IMR-90 (cell line): ENCODE measurements around the gene CCDC137. TPM values are rescaled to one million over a fixed set of nuclear protein-coding genes. Genes with fewer than 3 reads are reported as not detected.

ENCODE experiments used
- ATAC-seq: fragments of 200-7000 bp; cut with Tn5 transposase; 2 replicates; pipeline ENCODE4 v1.9.1; 2020; ENCODE audit warnings: low read depth, mild to moderate bottlenecking, moderate library complexity
- BruUV-seq: library from RNA; stranded (reverse); fragments of 400-500 nt; replicated peaks from 2 replicates; lab custom pipeline; 2021; lab: Mats Ljungman, UMichigan
- CTCF ChIA-PET: fragments of 300-600 bp; formaldehyde crosslinking; extraction: SDS; loops from one replicate; lab custom pipeline; 2021; ENCODE audit warnings: antibody characterized with exemption; lab: Yijun Ruan, JAX
- POLR2A ChIA-PET: fragments of 300-600 bp; sonication (Branson Sonifier 250); formaldehyde crosslinking; loops from one replicate; lab custom pipeline; 2022; ENCODE audit warnings: antibody characterized with exemption; ENCODE audit not compliant: unreplicated experiment; lab: Charles Lee
- DNase-seq: peaks from one replicate; pipeline ENCODE4 v3.0.0; 2013
- H2AFZ ChIP-seq: replicated peaks from 2 replicates; pipeline ENCODE3; 2013; ENCODE audit warnings: low read length, mild to moderate bottlenecking; ENCODE audit not compliant: poor library complexity
- H2AK5ac ChIP-seq: 2 replicates; pipeline ENCODE4 v1.6.1; 2013; ENCODE audit warnings: low read depth, low read length, inconsistent platforms
- H2AK9ac ChIP-seq: replicated peaks from 2 replicates; pipeline ENCODE3; 2013; ENCODE audit warnings: mild to moderate bottlenecking, low read depth, low read length, moderate library complexity; ENCODE audit not compliant: poor library complexity
- H2BK120ac ChIP-seq: 2 replicates; pipeline ENCODE4 v1.6.1; 2013; ENCODE audit warnings: low read depth, low read length, inconsistent platforms
- H2BK15ac ChIP-seq: 3 replicates; pipeline ENCODE4 v1.6.1; 2013; ENCODE audit warnings: low read depth, low read length, inconsistent platforms
- H2BK20ac ChIP-seq: 2 replicates; pipeline ENCODE4 v1.6.1; 2013; ENCODE audit warnings: low read depth, mild to moderate bottlenecking, inconsistent platforms, low read length, moderate library complexity
- H2BK5ac ChIP-seq: 2 replicates; pipeline ENCODE4 v1.6.1; 2013; ENCODE audit warnings: mild to moderate bottlenecking, low read depth, low read length, inconsistent platforms; ENCODE audit not compliant: poor library complexity, severe bottlenecking
- H3K14ac ChIP-seq: replicated peaks from 2 replicates; pipeline ENCODE4 v1.6.1; 2013; ENCODE audit warnings: low read depth, low read length, inconsistent platforms
- H3K18ac ChIP-seq: 2 replicates; pipeline ENCODE4 v1.6.1; 2013; ENCODE audit warnings: low read depth, low read length, control low read depth
- H3K23ac ChIP-seq: 2 replicates; pipeline ENCODE4 v1.6.1; 2013; ENCODE audit warnings: low read depth, low read length, inconsistent platforms
- H3K27ac ChIP-seq: 2 replicates; pipeline ENCODE4 v1.5.1; 2013; ENCODE audit warnings: mild to moderate bottlenecking, control low read depth, low read length; ENCODE audit not compliant: insufficient read depth
- H3K27me3 ChIP-seq: 2 replicates; pipeline ENCODE4 v1.6.1; 2013; ENCODE audit warnings: low read length; ENCODE audit not compliant: control insufficient read depth, insufficient read depth
- H3K36me3 ChIP-seq: 2 replicates; pipeline ENCODE4 v1.6.1; 2013; ENCODE audit warnings: low read length, mixed read lengths; ENCODE audit not compliant: control insufficient read depth, insufficient read depth
- H3K4ac ChIP-seq: 2 replicates; pipeline ENCODE4 v1.6.1; 2013; ENCODE audit warnings: low read depth, low read length, inconsistent platforms
- H3K4me1 ChIP-seq: 2 replicates; pipeline ENCODE4 v1.6.1; 2013; ENCODE audit warnings: low read length, mixed read lengths; ENCODE audit not compliant: control insufficient read depth, insufficient read depth
- H3K4me2 ChIP-seq: 2 replicates; pipeline ENCODE4 v1.6.1; 2013; ENCODE audit warnings: low read depth, mild to moderate bottlenecking, control low read depth, low read length, moderate library complexity
- H3K4me3 ChIP-seq: 2 replicates; pipeline ENCODE4 v1.5.1; 2013; ENCODE audit warnings: low read depth, mild to moderate bottlenecking, control low read depth, low read length, moderate library complexity; ENCODE audit not compliant: insufficient read depth
- H3K56ac ChIP-seq: 2 replicates; pipeline ENCODE4 v1.6.1; 2013; ENCODE audit warnings: low read length, inconsistent platforms; ENCODE audit not compliant: insufficient read depth; ENCODE audit errors: extremely low read depth
- H3K79me1 ChIP-seq, 2 experiments: 2 replicates each; pipeline ENCODE4 v1.6.1; 2013; ENCODE audit warnings: low read length in 2 of 2, inconsistent platforms in 1 of 2, low read depth in 1 of 2
- H3K9ac ChIP-seq: 2 replicates; pipeline ENCODE4 v1.6.1; 2013; ENCODE audit warnings: low read depth, low read length, control low read depth
- H3K9me1 ChIP-seq: 2 replicates; pipeline ENCODE4 v1.6.1; 2013; ENCODE audit warnings: low read length, inconsistent platforms; ENCODE audit not compliant: insufficient read depth
- H3K9me3 ChIP-seq: 2 replicates; pipeline ENCODE4 v1.6.1; 2013; ENCODE audit warnings: low read length; ENCODE audit not compliant: control insufficient read depth, insufficient read depth
- H4K20me1 ChIP-seq: 2 replicates; pipeline ENCODE4 v1.6.1; 2013; ENCODE audit warnings: low read length, inconsistent platforms; ENCODE audit not compliant: insufficient read depth
- H4K5ac ChIP-seq: 2 replicates; pipeline ENCODE4 v1.6.1; 2013; ENCODE audit warnings: mild to moderate bottlenecking, low read depth, low read length, control low read depth
- H4K8ac ChIP-seq, 2 experiments: 2 replicates each; pipeline ENCODE4 v1.6.1; 2013; ENCODE audit warnings: low read depth in 2 of 2, low read length in 2 of 2, control low read depth in 1 of 2, inconsistent platforms in 1 of 2
- H4K91ac ChIP-seq: 2 replicates; pipeline ENCODE4 v1.6.1; 2013; ENCODE audit warnings: low read depth, low read length, inconsistent platforms; ENCODE audit not compliant: insufficient read depth
- BHLHE40 ChIP-seq: fragments of 150-350 bp; IDR thresholded peaks from 2 replicates; pipeline ENCODE4 v1.6.1; 2016; ENCODE audit warnings: mild to moderate bottlenecking, low read depth, low read length
- CHD1 ChIP-seq: IDR thresholded peaks from 2 replicates; pipeline ENCODE4 v1.6.1; 2012; ENCODE audit warnings: low read depth, low read length, improper control_type of control experiment
- FOS ChIP-seq: fragments of 150-350 bp; IDR thresholded peaks from 2 replicates; pipeline ENCODE4 v1.6.1; 2016; ENCODE audit warnings: low read depth, low read length
- MAFK ChIP-seq: IDR thresholded peaks from 2 replicates; pipeline ENCODE4 v1.6.1; 2012; ENCODE audit warnings: low read depth, low read length, improper control_type of control experiment
- MAZ ChIP-seq: IDR thresholded peaks from 2 replicates; pipeline ENCODE4 v1.6.1; 2012; ENCODE audit warnings: low read depth, mild to moderate bottlenecking, low read length, improper control_type of control experiment, moderate library complexity, borderline replicate concordance
- MXI1 ChIP-seq: IDR thresholded peaks from 2 replicates; pipeline ENCODE4 v1.6.1; 2012; ENCODE audit warnings: low read depth, mild to moderate bottlenecking, low read length, moderate library complexity, borderline replicate concordance
- NFE2L2 ChIP-seq: fragments of 150-350 bp; IDR thresholded peaks from 2 replicates; pipeline ENCODE4 v1.6.1; 2016; ENCODE audit warnings: low read depth, mild to moderate bottlenecking, low read length
- POLR2A ChIP-seq: IDR thresholded peaks from 2 replicates; pipeline ENCODE4 v1.6.1; 2012; ENCODE audit warnings: mild to moderate bottlenecking, low read depth, low read length
- RAD21 ChIP-seq: IDR thresholded peaks from 2 replicates; pipeline ENCODE4 v1.6.1; 2012; ENCODE audit warnings: low read length, improper control_type of control experiment
- RCOR1 ChIP-seq: IDR thresholded peaks from 2 replicates; pipeline ENCODE4 v1.6.1; 2012; ENCODE audit warnings: mild to moderate bottlenecking, low read length, improper control_type of control experiment; ENCODE audit not compliant: insufficient replicate concordance
- RFX5 ChIP-seq: IDR thresholded peaks from 2 replicates; pipeline ENCODE4 v1.8.0; 2012; ENCODE audit warnings: low read depth, mild to moderate bottlenecking, low read length, moderate library complexity
- SMC3 ChIP-seq: fragments of 150-350 bp; IDR thresholded peaks from 2 replicates; pipeline ENCODE4 v1.6.1; 2016; ENCODE audit warnings: low read depth, mild to moderate bottlenecking, antibody characterized with exemption, low read length, moderate library complexity
- WGBS, 2 experiments: methylation state at CpG; one replicate each; pipeline versions ENCODE4 v1.1.5 to v1.1.7; 2013; ENCODE audit warnings: missing lambda C conversion rate in 2 of 2; ENCODE audit not compliant: insufficient read length in 1 of 2; ENCODE audit errors: extremely low coverage in 2 of 2; 5-methylcytosine and 5-hydroxymethylcytosine counted together
- dilution Hi-C: fragments of 300-500 bp; cut with HindIII; formaldehyde crosslinking; loops from one replicate; pipeline ENCODE4 v1.14.3; 2018; ENCODE audit warnings: low sequenced_read_pairs; ENCODE audit not compliant: unreplicated experiment
- in situ Hi-C: fragments of 300-500 bp; cut with MboI; formaldehyde crosslinking; loops from 3 replicates; pipeline ENCODE4 v1.14.3; 2019; ENCODE audit warnings: low sequenced_read_pairs, inconsistent platforms, mixed read lengths
- intact Hi-C: fragments of 100-400 bp; cut with micrococcal nuclease; formaldehyde crosslinking; loops from 2 replicates; pipeline ENCODE4 v1.10.0; 2022
- polyA plus RNA-seq, 3 experiments: library from polyadenylated mRNA; depleted of rRNA; stranded (reverse); fragments of >200 nt; gene quantifications; 2 replicates each; pipeline ENCODE4 v1.2.3, GENCODE V29; 2012; ENCODE audit warnings: low replicate concordance in 1 of 3
- total RNA-seq: library from RNA; depleted of rRNA; stranded (reverse); fragments of >200 nt; gene quantifications from 2 replicates; pipeline ENCODE4 v1.2.3, GENCODE V29; 2012
- TF ChIP-seq, protein P1 (sequence below): conservative IDR thresholded peaks from 2 replicates; pipeline ENCODE4 v1.5.1; 2012; ENCODE audit warnings: mild to moderate bottlenecking, low read depth, low read length, improper control_type of control experiment
- TF ChIP-seq, protein P2 (sequence below): fragments of 150-350 bp; IDR thresholded peaks from 2 replicates; pipeline ENCODE4 v1.6.1; 2016; ENCODE audit warnings: low read depth, mild to moderate bottlenecking, low read length, moderate library complexity, borderline replicate concordance
- TF ChIP-seq, protein P3 (sequence below): fragments of 150-350 bp; IDR thresholded peaks from 2 replicates; pipeline ENCODE4 v1.6.1; 2017; ENCODE audit warnings: mild to moderate bottlenecking, antibody characterized with exemption, low read length, low read depth

The CCDC137 gene
- total and polyA plus RNA-seq, 2 of the 4 experiments (the other 2 are of a cell fraction), result 7.5 to 18.4 TPM

DNA sequence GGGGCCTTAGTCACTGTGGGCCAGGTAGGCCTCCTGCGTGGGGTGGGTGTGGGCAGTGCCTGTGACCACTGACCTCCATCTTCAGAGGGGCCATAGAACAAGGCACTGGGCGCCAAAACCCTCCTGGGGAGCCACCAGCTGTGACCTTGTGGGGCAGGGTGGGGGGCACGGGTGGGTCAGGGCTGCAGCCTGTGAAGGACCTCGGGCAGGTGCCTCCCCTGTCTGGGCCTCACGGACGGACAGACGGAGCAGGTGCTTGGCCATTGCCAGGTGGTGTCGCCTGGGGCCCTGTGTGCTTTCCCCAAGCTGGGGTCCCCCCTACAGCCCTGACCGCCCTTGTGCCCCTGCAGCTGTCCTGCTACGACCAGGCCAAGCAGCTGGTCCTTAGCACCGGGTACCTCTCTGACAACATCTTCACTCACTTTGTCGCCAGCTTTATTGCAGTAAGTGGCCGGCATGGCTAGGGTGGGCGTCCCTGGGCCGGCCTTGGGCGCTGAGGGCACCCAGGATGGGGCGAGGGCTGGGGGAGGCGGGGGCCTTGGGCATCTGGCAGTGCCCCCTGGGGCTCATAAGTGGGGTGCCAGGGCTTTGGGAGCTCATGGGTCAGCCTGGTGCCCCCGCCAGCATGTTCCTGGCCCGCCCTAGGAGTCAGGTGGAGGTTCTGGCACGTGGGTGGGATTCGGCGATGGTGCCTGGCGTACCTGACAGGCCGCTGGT lies 50.7 kb downstream of the CCDC137 start:
- CTCF ChIA-PET, result no interaction called here
- Histone ChIP-seq H2BK120ac (no peak overlapping the region), H3K9me3 (no peaks in the 10 kb centered on the region), H2BK15ac (no peak overlapping the region), H2AK9ac (no peak overlapping the region), H3K23ac (no peak overlapping the region), H3K36me3 (peaks cover 2% of the 10 kb centered on the region; the same call in 1 of the 2 replicates), H3K27me3 (no peaks in the 10 kb centered on the region), H3K9ac (no peak overlapping the region), H2BK5ac (no peak overlapping the region), H3K56ac (no peak overlapping the region), H3K27ac (no peak overlapping the region), H3K79me1 (peaks cover 14 to 21% of the 10 kb centered on the region in 2 experiments), H4K8ac (no peak overlapping the region), H3K4me3 (no peak overlapping the region), H4K20me1 (no peaks in the 10 kb centered on the region; the same call in 1 of the 2 replicates), H2AK5ac (no peak overlapping the region), H4K91ac (no peak overlapping the region), H3K4me2 (no peak overlapping the region), H2AFZ (no peak overlapping the region), H3K4me1 (peaks cover 7% of the 10 kb centered on the region), H3K9me1 (no peaks in the 10 kb centered on the region), H3K18ac (no peak overlapping the region), H3K14ac (no peak overlapping the region), H3K4ac (no peak overlapping the region), H4K5ac (no peak overlapping the region), H2BK20ac (no peak overlapping the region)
- dilution Hi-C loops (no loop called here), in situ Hi-C loops (no loop called here), intact Hi-C loops (no loop called here)
- no TSS peak for BruUV-seq
- no peak for DNase-seq
- ATAC-seq, result no peak
- WGBS, 2 experiments, result 91% methylated on average over 10 of the region's 25 CpGs; no CpG with 5 or more reads in 1 of the 2 experiments
- POLR2A ChIA-PET, result interaction anchor here (0.6 to 1.0 kb wide), 2 partner anchors 15 to 150 kb away, joined by 4 to 12 read pairs; no protein-coding TSS in a partner anchor
- TF ChIP-seq BHLHE40 (no peak), FOS (no peak), RAD21 (no peak), RFX5 (no peak), MXI1 (no peak), POLR2A (no peak), MAZ (no peak), CHD1 (no peak), NFE2L2 (no peak), MAFK (no peak), RCOR1 (no peak), SMC3 (no peak)
- TF ChIP-seq, protein P1, sequence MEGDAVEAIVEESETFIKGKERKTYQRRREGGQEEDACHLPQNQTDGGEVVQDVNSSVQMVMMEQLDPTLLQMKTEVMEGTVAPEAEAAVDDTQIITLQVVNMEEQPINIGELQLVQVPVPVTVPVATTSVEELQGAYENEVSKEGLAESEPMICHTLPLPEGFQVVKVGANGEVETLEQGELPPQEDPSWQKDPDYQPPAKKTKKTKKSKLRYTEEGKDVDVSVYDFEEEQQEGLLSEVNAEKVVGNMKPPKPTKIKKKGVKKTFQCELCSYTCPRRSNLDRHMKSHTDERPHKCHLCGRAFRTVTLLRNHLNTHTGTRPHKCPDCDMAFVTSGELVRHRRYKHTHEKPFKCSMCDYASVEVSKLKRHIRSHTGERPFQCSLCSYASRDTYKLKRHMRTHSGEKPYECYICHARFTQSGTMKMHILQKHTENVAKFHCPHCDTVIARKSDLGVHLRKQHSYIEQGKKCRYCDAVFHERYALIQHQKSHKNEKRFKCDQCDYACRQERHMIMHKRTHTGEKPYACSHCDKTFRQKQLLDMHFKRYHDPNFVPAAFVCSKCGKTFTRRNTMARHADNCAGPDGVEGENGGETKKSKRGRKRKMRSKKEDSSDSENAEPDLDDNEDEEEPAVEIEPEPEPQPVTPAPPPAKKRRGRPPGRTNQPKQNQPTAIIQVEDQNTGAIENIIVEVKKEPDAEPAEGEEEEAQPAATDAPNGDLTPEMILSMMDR, result no peak
- TF ChIP-seq, protein P2, sequence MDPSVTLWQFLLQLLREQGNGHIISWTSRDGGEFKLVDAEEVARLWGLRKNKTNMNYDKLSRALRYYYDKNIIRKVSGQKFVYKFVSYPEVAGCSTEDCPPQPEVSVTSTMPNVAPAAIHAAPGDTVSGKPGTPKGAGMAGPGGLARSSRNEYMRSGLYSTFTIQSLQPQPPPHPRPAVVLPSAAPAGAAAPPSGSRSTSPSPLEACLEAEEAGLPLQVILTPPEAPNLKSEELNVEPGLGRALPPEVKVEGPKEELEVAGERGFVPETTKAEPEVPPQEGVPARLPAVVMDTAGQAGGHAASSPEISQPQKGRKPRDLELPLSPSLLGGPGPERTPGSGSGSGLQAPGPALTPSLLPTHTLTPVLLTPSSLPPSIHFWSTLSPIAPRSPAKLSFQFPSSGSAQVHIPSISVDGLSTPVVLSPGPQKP, result no peak
- TF ChIP-seq, protein P3, sequence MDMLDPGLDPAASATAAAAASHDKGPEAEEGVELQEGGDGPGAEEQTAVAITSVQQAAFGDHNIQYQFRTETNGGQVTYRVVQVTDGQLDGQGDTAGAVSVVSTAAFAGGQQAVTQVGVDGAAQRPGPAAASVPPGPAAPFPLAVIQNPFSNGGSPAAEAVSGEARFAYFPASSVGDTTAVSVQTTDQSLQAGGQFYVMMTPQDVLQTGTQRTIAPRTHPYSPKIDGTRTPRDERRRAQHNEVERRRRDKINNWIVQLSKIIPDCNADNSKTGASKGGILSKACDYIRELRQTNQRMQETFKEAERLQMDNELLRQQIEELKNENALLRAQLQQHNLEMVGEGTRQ, result no peak
